Retinal pigment epithelial cell (primary cell): Measurements from ENCODE around the gene UBAP2.
A peak's percentile ranks its signal among the peaks of the same experiment; 100 is the strongest.

Experiments used
- DNase-seq: peaks from one replicate; pipeline ENCODE4 v3.0.0-alpha.2; 2010; ENCODE audit warnings: low read depth
- H3K4me3 ChIP-seq: 2 replicates; pipeline ENCODE4 v1.5.1; 2011; ENCODE audit warnings: mild to moderate bottlenecking, low read length, control low read depth, moderate library complexity
- TF ChIP-seq, protein P1 (sequence below): conservative IDR thresholded peaks from 2 replicates; pipeline ENCODE4 v1.5.1; 2011; ENCODE audit warnings: low read depth, low read length, control low read depth, inconsistent platforms

UBAP2 gene

DNA sequence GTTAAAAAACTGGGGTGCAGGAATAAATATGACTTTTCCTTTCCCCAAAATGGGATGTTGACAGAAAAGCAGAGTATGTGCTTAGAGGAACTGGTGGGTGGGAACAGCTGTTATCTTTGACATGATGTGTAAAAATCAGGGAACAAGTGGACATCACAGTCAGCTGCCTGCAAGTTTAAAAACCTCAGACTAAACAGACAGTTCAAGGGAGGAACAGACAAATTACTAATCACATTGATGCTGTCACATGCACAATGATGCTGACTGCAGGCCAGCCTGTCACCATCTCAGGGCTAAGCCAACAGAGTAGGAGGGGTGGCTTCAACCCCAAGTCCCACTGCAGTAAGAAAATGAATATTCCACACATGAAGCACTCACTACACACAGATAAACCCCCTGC is 38.2 kb upstream of the UBAP2 start:
- no peak for DNase-seq
- TF ChIP-seq, protein P1, sequence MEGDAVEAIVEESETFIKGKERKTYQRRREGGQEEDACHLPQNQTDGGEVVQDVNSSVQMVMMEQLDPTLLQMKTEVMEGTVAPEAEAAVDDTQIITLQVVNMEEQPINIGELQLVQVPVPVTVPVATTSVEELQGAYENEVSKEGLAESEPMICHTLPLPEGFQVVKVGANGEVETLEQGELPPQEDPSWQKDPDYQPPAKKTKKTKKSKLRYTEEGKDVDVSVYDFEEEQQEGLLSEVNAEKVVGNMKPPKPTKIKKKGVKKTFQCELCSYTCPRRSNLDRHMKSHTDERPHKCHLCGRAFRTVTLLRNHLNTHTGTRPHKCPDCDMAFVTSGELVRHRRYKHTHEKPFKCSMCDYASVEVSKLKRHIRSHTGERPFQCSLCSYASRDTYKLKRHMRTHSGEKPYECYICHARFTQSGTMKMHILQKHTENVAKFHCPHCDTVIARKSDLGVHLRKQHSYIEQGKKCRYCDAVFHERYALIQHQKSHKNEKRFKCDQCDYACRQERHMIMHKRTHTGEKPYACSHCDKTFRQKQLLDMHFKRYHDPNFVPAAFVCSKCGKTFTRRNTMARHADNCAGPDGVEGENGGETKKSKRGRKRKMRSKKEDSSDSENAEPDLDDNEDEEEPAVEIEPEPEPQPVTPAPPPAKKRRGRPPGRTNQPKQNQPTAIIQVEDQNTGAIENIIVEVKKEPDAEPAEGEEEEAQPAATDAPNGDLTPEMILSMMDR, result no peak
- H3K4me3 ChIP-seq, result no peak overlapping the region

- no peak for DNase-seq
- H3K4me3 ChIP-seq, result no peak overlapping the region
- TF ChIP-seq, protein P1, result no peak
Measured at GRCh38 chr9:34085581-34086500, 37.2 kb upstream of the UBAP2 start.

- no peak overlapping the region for H3K4me3 ChIP-seq
- DNase-seq, result peak; percentile 17
- TF ChIP-seq, protein P1, result no peak
Measured at GRCh38 chr9:34084562-34084961, 35.9 kb upstream of the UBAP2 start.

GRCh38 chr9:34079181-34079580 is 30.5 kb upstream of the UBAP2 start:
- no peak for DNase-seq
- TF ChIP-seq, protein P1, result no peak
- no peak overlapping the region for H3K4me3 ChIP-seq

DNA sequence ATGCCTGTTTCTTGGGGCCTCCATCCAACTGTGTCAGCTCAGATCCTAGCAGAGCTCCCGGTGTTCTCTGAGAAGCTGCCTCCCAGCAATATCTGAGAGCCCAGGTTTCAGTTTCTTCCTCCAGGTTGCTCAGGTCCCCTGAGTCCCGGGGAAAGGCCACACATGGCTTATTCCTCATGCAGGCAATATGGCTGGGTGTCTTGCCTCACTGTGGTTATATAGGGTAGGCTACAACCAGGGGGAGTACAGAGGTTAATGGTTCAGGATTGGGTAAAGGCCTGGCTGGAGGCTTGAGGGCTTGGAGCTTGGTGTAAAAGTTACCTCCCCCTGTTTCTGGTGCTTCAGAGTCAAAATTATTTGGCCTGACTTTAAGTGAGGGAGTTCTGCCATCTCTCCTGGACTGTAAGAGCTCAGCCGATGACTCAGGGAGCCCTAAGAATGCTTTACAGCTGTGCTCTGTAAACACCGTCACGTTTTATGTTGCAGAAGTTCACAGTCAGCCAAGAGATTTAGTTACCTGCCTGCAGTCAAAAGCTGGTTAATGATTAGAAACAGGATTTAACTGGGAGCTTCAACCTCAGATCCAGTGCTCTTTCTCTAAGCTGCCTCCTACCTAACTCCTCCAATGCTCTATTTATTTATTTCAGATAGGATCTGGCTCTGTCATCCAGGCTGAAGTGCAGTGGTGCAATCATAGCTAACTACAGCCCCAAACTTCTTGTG is 24.3 kb upstream of the UBAP2 start:
- peak; percentile 29 for DNase-seq
- TF ChIP-seq, protein P1, result no peak
- no peak overlapping the region for H3K4me3 ChIP-seq

DNA sequence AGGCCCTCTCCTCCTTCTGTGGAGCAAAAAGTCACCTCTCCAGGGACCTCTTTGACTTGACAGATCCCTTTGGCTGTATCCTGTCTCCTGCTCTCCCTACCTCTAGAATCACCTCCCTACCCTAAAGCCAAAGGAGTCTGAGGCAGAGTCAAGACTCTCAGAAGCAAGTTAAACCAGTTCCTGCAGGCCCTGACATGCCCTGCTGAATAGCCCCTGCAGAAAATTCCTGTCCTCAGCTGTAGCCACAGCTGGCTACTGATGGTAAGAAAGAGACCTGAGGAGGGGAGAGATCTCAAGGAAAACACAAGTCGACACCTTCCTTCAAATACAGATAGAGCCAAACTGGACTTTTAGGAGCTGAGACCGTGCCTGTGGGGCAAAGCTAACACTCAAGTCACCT is 23.7 kb upstream of the UBAP2 start:
- DNase-seq, result no peak
- H3K4me3 ChIP-seq, result no peak overlapping the region
- TF ChIP-seq, protein P1, result no peak
